KMS-11 (cell line): ENCODE data around the gene CENPS.

ENCODE experiments used
- H2AFZ ChIP-seq: fragments of 200-600 bp; sonication (generic); 2 replicates; pipeline ENCODE4 v1.6.1; 2016; ENCODE audit warnings: antibody characterized with exemption, mixed run types, low read depth
- H3K27ac ChIP-seq: fragments of 200-600 bp; sonication (generic); 2 replicates; pipeline ENCODE4 v1.6.1; 2016; ENCODE audit warnings: mild to moderate bottlenecking, mixed run types
- H3K27me3 ChIP-seq: fragments of 200-600 bp; sonication (generic); 2 replicates; pipeline ENCODE4 v1.6.1; 2017; ENCODE audit warnings: mild to moderate bottlenecking, low read depth, mixed run types, moderate library complexity; ENCODE audit not compliant: insufficient read depth
- H3K36me3 ChIP-seq: fragments of 200-600 bp; sonication (generic); 2 replicates; pipeline ENCODE4 v1.6.1; 2017; ENCODE audit warnings: mild to moderate bottlenecking, mixed run types; ENCODE audit not compliant: insufficient read depth
- H3K4me1 ChIP-seq: fragments of 200-600 bp; sonication (generic); 2 replicates; pipeline ENCODE4 v1.6.1; 2016; ENCODE audit warnings: mild to moderate bottlenecking, low read depth, mixed run types; ENCODE audit not compliant: poor library complexity, severe bottlenecking
- H3K4me2 ChIP-seq: fragments of 200-600 bp; sonication (generic); 2 replicates; pipeline ENCODE4 v1.7.0; 2016; ENCODE audit warnings: mild to moderate bottlenecking, mixed run types
- H3K4me3 ChIP-seq: fragments of 200-600 bp; sonication (generic); IDR thresholded peaks from 2 replicates; pipeline ENCODE4 v1.6.1; 2017; ENCODE audit warnings: low read depth, low read length, mixed read lengths; ENCODE audit not compliant: insufficient read depth
- H3K79me2 ChIP-seq: fragments of 200-600 bp; sonication (generic); 2 replicates; pipeline ENCODE4 v1.6.1; 2016; ENCODE audit warnings: low read depth, mixed run types; ENCODE audit not compliant: insufficient read depth
- H3K9ac ChIP-seq: fragments of 200-600 bp; sonication (generic); 2 replicates; pipeline ENCODE4 v1.6.1; 2016; ENCODE audit warnings: mild to moderate bottlenecking, mixed run types
- H4K20me1 ChIP-seq: fragments of 200-600 bp; sonication (generic); 2 replicates; pipeline ENCODE4 v1.6.1; 2016; ENCODE audit warnings: mild to moderate bottlenecking, mixed run types; ENCODE audit not compliant: insufficient read depth
- CTCF ChIP-seq: fragments of 200-600 bp; sonication (generic); conservative IDR thresholded peaks from 2 replicates; pipeline ENCODE4 v1.6.1; 2017; ENCODE audit warnings: low read depth, mild to moderate bottlenecking, antibody characterized with exemption, low read length, moderate library complexity, mixed read lengths

CENPS gene

GRCh38 chr1:10430216-10431069, at the start of gene CENPS:
Gene CENPS (plus strand): TSS chr1:10430433. CDS start chr1:10430518, 85 bp downstream.
- Histone ChIP-seq H3K4me2 (peak within 1 kb of the TSS; percentile 91), H3K36me3 (no peaks in the 10 kb centered on the region), H3K79me2 (no peaks in the 10 kb centered on the region), H3K27me3 (no peaks in the 10 kb centered on the region), H3K4me1 (peaks cover 13% of the 10 kb centered on the region), H3K9ac (peak within 1 kb of the TSS; percentile 73), H2AFZ (peak within 1 kb of the TSS; percentile 94), H3K4me3 (peak within 1 kb of the TSS; percentile 62), H4K20me1 (no peaks in the 10 kb centered on the region), H3K27ac (peak within 1 kb of the TSS; percentile 54; the same call in 1 of the 2 replicates)
- peak; percentile 86 for TF ChIP-seq CTCF

GRCh38 chr1:10380594-10381275, 49.5 kb upstream of the CENPS start:
- H3K27me3 ChIP-seq, result no peaks in the 10 kb centered on the region
- no peak for TF ChIP-seq CTCF
- H3K36me3 ChIP-seq, result no peaks in the 10 kb centered on the region
- H3K9ac ChIP-seq, result no peak overlapping the region
- H4K20me1 ChIP-seq, result no peaks in the 10 kb centered on the region
- H3K27ac ChIP-seq, result no peak overlapping the region
- H3K4me2 ChIP-seq, result no peak overlapping the region
- no peak overlapping the region for H3K4me3 ChIP-seq
- H2AFZ ChIP-seq, result no peak overlapping the region
- peaks cover 7% of the 10 kb centered on the region for H3K4me1 ChIP-seq
- H3K79me2 ChIP-seq, result no peaks in the 10 kb centered on the region

GRCh38 chr1:10383630-10384029, 46.6 kb upstream of the CENPS start:
- Histone ChIP-seq H3K79me2 (no peaks in the 10 kb centered on the region), H3K27ac (no peak overlapping the region), H3K9ac (no peak overlapping the region), H3K36me3 (no peaks in the 10 kb centered on the region), H3K4me3 (no peak overlapping the region), H2AFZ (no peak overlapping the region), H4K20me1 (no peaks in the 10 kb centered on the region), H3K27me3 (no peaks in the 10 kb centered on the region), H3K4me2 (no peak overlapping the region), H3K4me1 (peaks cover 12% of the 10 kb centered on the region)
- TF ChIP-seq CTCF, result no peak

GRCh38 chr1:10384219-10384618, 46.0 kb upstream of the CENPS start:
- Histone ChIP-seq H3K4me2 (no peak overlapping the region), H4K20me1 (no peaks in the 10 kb centered on the region), H3K36me3 (no peaks in the 10 kb centered on the region), H3K79me2 (no peaks in the 10 kb centered on the region), H3K27me3 (no peaks in the 10 kb centered on the region), H3K9ac (no peak overlapping the region), H3K4me3 (no peak overlapping the region), H2AFZ (no peak overlapping the region), H3K4me1 (peaks cover 12% of the 10 kb centered on the region), H3K27ac (no peak overlapping the region)
- TF ChIP-seq CTCF, result no peak
